ENCODE measurements around the gene SH3GL1.

- TF ChIP-seq POLR2AphosphoS5 (IDR thresholded peaks at IDR 0.05) (no peak), CTCF (IDR thresholded peaks at IDR 0.05) (no peak), POLR2A (IDR thresholded peaks at IDR 0.05) (no peak), EP300 (IDR thresholded peaks at IDR 0.05) (no peak)
These were observed 54.3 kb downstream of the SH3GL1 start for GRCh38 chr19:4346020-4346383.

Data from sigmoid colon (tissue), 4 donors.